Measurements from ENCODE around the gene AFAP1L2.

GRCh38 chr10:114291076-114291475 is 113.2 kb downstream of the AFAP1L2 start:
- no peak for TF ChIP-seq CTCF (conservative IDR thresholded peaks at IDR 0.05; ENCODE audit: low read depth, low read length)
- no peak for TF ChIP-seq EZH2 (IDR thresholded peaks at IDR 0.05; ENCODE audit: borderline replicate concordance, low read depth, low read length, poor library complexity, severe bottlenecking)

All from A673 (cell line).